Liver (tissue), 9 donors: ENCODE measurements around the gene COL7A1. TPM values are rescaled to one million over a fixed set of nuclear protein-coding genes. Genes with fewer than 3 reads are reported as not detected.

Experiments
- DNase-seq: peaks from one replicate; pipeline ENCODE4 v3.0.0-alpha.2; 2017; ENCODE audit warnings: low spot score
- H3K27ac ChIP-seq, 2 donors: one replicate each; pipeline ENCODE4 v1.7.0; 2013; ENCODE audit warnings: inconsistent platforms in 2 of 2, low read length in 2 of 2, control low read depth in 1 of 2, low read depth in 1 of 2, mild to moderate bottlenecking in 1 of 2
- H3K27me3 ChIP-seq, 4 donors: one replicate each; pipeline versions ENCODE4 v1.6.1 to v1.7.0; 2013; ENCODE audit warnings: low read length in 3 of 4, inconsistent platforms in 1 of 4, mild to moderate bottlenecking in 1 of 4, moderate library complexity in 1 of 4; ENCODE audit not compliant: control insufficient read depth in 4 of 4, insufficient read depth in 4 of 4
- H3K36me3 ChIP-seq, 4 donors: one replicate each; pipeline versions ENCODE4 v1.6.1 to v1.7.0; 2013; ENCODE audit warnings: low read length in 3 of 4, mild to moderate bottlenecking in 3 of 4, low read depth in 1 of 4, moderate library complexity in 1 of 4; ENCODE audit not compliant: control insufficient read depth in 4 of 4, insufficient read depth in 3 of 4
- H3K4me1 ChIP-seq, 4 donors: one replicate each; pipeline versions ENCODE4 v1.6.1 to v1.7.0; 2013; ENCODE audit warnings: low read length in 3 of 4, mild to moderate bottlenecking in 3 of 4, moderate library complexity in 1 of 4; ENCODE audit not compliant: control insufficient read depth in 4 of 4, insufficient read depth in 4 of 4
- H3K4me3 ChIP-seq, 3 donors: one replicate each; pipeline versions ENCODE4 v1.6.1 to v1.7.0; 2013; ENCODE audit warnings: low read length in 3 of 3, control low read depth in 1 of 3, low read depth in 1 of 3, mild to moderate bottlenecking in 1 of 3
- H3K9ac ChIP-seq, 2 donors: one replicate each; pipeline ENCODE4 v1.7.0; 2013; ENCODE audit warnings: low read length in 2 of 2, mild to moderate bottlenecking in 2 of 2, moderate library complexity in 2 of 2, control low read depth in 1 of 2, low read depth in 1 of 2
- H3K9me3 ChIP-seq, 4 donors: one replicate each; pipeline versions ENCODE4 v1.6.1 to v1.7.0; 2013; ENCODE audit warnings: low read length in 3 of 4; ENCODE audit not compliant: control insufficient read depth in 4 of 4
- ATF3 ChIP-seq: IDR thresholded peaks from 2 replicates; pipeline ENCODE4 v1.6.1; 2016; ENCODE audit warnings: antibody characterized with exemption
- CTCF ChIP-seq: fragments of 150-350 bp; IDR thresholded peaks from 2 replicates; pipeline ENCODE4 v1.5.1; 2017; ENCODE audit warnings: improper control_type of control experiment, low read depth, low read length; ENCODE audit not compliant: missing input control
- EGR1 ChIP-seq, 2 donors: IDR thresholded peaks; 2 replicates each; pipeline ENCODE4 v1.6.1; 2016 to 2018; ENCODE audit warnings: antibody characterized with exemption in 2 of 2, low read depth in 2 of 2
- FOXA1 ChIP-seq: IDR thresholded peaks from 2 replicates; pipeline ENCODE4 v1.6.1; 2016; ENCODE audit warnings: antibody characterized with exemption
- FOXA2 ChIP-seq: IDR thresholded peaks from 2 replicates; pipeline ENCODE4 v1.6.1; 2016; ENCODE audit warnings: antibody characterized with exemption
- GABPA ChIP-seq, 2 donors: IDR thresholded peaks in 1 of 2; conservative IDR thresholded peaks in 1 of 2; 2 replicates each; pipeline ENCODE4 v1.6.1; 2016; ENCODE audit warnings: antibody characterized with exemption in 2 of 2, mild to moderate bottlenecking in 1 of 2, moderate library complexity in 1 of 2
- HNF4A ChIP-seq, 2 donors: conservative IDR thresholded peaks; 2 replicates each; pipeline ENCODE4 v1.6.1; 2016; ENCODE audit warnings: antibody characterized with exemption in 2 of 2, mild to moderate bottlenecking in 2 of 2
- HNF4G ChIP-seq: IDR thresholded peaks from 2 replicates; pipeline ENCODE4 v1.6.1; 2016; ENCODE audit warnings: antibody characterized with exemption
- JUND ChIP-seq, 2 donors: IDR thresholded peaks; 2 replicates each; pipeline ENCODE4 v1.6.1; 2016; ENCODE audit warnings: antibody characterized with exemption in 2 of 2
- MAX ChIP-seq: IDR thresholded peaks from 2 replicates; pipeline ENCODE4 v1.6.1; 2016; ENCODE audit warnings: antibody characterized with exemption
- NR2F2 ChIP-seq: IDR thresholded peaks from 2 replicates; pipeline ENCODE4 v1.6.1; 2016; ENCODE audit warnings: antibody characterized with exemption
- RAD21 ChIP-seq, 2 donors: IDR thresholded peaks; 2 replicates each; pipeline ENCODE4 v1.6.1; 2016; ENCODE audit warnings: antibody characterized with exemption in 2 of 2, mild to moderate bottlenecking in 2 of 2
- REST ChIP-seq: IDR thresholded peaks from 2 replicates; pipeline ENCODE4 v1.6.1; 2016; ENCODE audit warnings: antibody characterized with exemption, mild to moderate bottlenecking
- RXRA ChIP-seq, 2 donors: IDR thresholded peaks; 2 replicates each; pipeline ENCODE4 v1.6.1; 2017 to 2018; ENCODE audit warnings: antibody characterized with exemption in 2 of 2, mild to moderate bottlenecking in 1 of 2
- SP1 ChIP-seq: IDR thresholded peaks from 2 replicates; pipeline ENCODE4 v1.6.1; 2018; ENCODE audit warnings: antibody characterized with exemption, mild to moderate bottlenecking
- TAF1 ChIP-seq: conservative IDR thresholded peaks from 2 replicates; pipeline ENCODE4 v1.6.1; 2016; ENCODE audit warnings: antibody characterized with exemption, mild to moderate bottlenecking
- YY1 ChIP-seq: IDR thresholded peaks from 2 replicates; pipeline ENCODE4 v1.6.1; 2016; ENCODE audit warnings: antibody characterized with exemption, mild to moderate bottlenecking
- ZBTB33 ChIP-seq: IDR thresholded peaks from 2 replicates; pipeline ENCODE4 v1.6.1; 2016; ENCODE audit warnings: antibody characterized with exemption
- whole genome bisulfite sequencing: extraction: QIAGEN DNeasy Blood & Tissue Kit; methylation state at CpG from one replicate; pipeline ENCODE4 v1.1.7; 2013; 5-methylcytosine and 5-hydroxymethylcytosine counted together
- polyA plus RNA-seq, 2 donors: library from polyadenylated mRNA; stranded (reverse) in 1 of 2; unstranded in 1 of 2; fragments of 200-250 nt in 1 of 2; fragments of >200 nt in 1 of 2; fragmentation: Nextera tagmentation in 1 of 2; extraction: Ambion mirVana in 1 of 2; gene quantifications; one replicate each; pipeline versions ENCODE4 v1.2.1 to v1.2.3, GENCODE V29; 2013 to 2015
- total RNA-seq, 2 donors: library from RNA; depleted of rRNA; stranded (reverse); fragments of >200 nt; gene quantifications; one replicate each; pipeline ENCODE4 v1.2.3, GENCODE V29; 2014
- donor health status: healthy.
- donor health status: healthy.
- donor health status: healthy.
- donor health status: healthy.
- donor health status: healthy.

Gene COL7A1
- total and polyA plus RNA-seq, 4 donors = 0.24 to 0.84 (median 0.40) TPM

- no peak overlapping the region for H3K27ac ChIP-seq
- WGBS = 96% methylated on average over 8 of the region's 8 CpGs
These were observed 35.3 kb upstream of the COL7A1 start for GRCh38 chr3:48630407-48630806.

More at GRCh38 chr3:48630407-48630806, 35.3 kb upstream of the COL7A1 start:
- TF ChIP-seq FOXA1 (no peak), TAF1 (no peak), CTCF (no peak), YY1 (no peak), SP1 (no peak), NR2F2 (no peak), ATF3 (no peak), HNF4G (no peak), HNF4A (conservative IDR thresholded peaks at IDR 0.05) (no peak), FOXA2 (no peak), RAD21 (IDR thresholded peaks at IDR 0.05) (no peak), EGR1 (IDR thresholded peaks at IDR 0.05; ENCODE audit: low read depth in 2 of 2) (no peak), REST (no peak), MAX (no peak), JUND (IDR thresholded peaks at IDR 0.05) (no peak), GABPA (IDR thresholded peaks at IDR 0.05 in 1 of 2, conservative IDR thresholded peaks at IDR 0.05 in 1 of 2) (no peak), RXRA (IDR thresholded peaks at IDR 0.05) (no peak), ZBTB33 (no peak)
- no peak for DNase-seq
- H3K9me3 ChIP-seq = no peaks in the 10 kb centered on the region
- peaks cover 4 to 46% (median 11%) of the 10 kb centered on the region in 4 donors for H3K36me3 ChIP-seq
- no peak overlapping the region for H3K9ac ChIP-seq
- peaks cover 3 to 17% (median 11%) of the 10 kb centered on the region in 4 donors for H3K4me1 ChIP-seq
- H3K4me3 ChIP-seq = no peak overlapping the region
- no peaks in the 10 kb centered on the region for H3K27me3 ChIP-seq
